ENCODE data around the gene PAX5. TPM values are rescaled to one million over a fixed set of nuclear protein-coding genes. Genes with fewer than 3 reads are reported as not detected.
A peak's percentile ranks its signal among the peaks of the same experiment; 100 is the strongest.

PAX5 gene
- total RNA-seq, 2 donors from 2014 or later: 0.52 TPM; not detected in 1

DNA sequence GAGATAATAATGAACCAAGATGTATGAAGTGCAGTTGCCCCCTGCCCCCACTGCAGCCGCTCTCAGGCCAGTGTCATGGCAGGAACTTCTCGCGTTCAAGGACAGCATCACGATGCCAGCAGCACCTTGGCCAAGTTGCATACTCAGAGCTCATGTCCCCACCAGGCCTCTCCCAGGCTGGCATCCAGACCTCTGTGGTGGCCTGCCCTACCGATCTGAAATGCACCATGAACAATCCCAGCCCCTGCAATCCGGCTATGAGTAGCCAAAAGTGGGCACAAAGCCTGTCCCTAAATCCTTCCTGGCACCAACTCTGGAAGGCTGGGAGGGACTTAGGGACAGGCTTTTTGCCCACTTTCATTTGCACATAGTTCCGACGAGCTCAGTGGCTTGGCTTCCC is 140.9 kb downstream of the PAX5 start:
- Histone ChIP-seq H3K4me3 (no peak overlapping the region), H3K27me3 (no peaks in the 10 kb centered on the region), H3K36me3 (replicated peaks in 1 of 2; ENCODE audit: insufficient read depth in 1 of 2, low read depth in 2 of 2) (no peaks in the 10 kb centered on the region), H3K4me1 (no peaks in the 10 kb centered on the region), H3K27ac (no peak overlapping the region), H3K9me3 (no peaks in the 10 kb centered on the region)
- DNase-seq (peak in 1 of 4 donors; percentile 36), ATAC-seq (no peak)
- intact Hi-C loops (cut with DNase I): no loop called here
- WGBS, 2 donors: 58 to 65% methylated on average over 8 of the region's 8 CpGs
- TF ChIP-seq POLR2A (IDR thresholded peaks at IDR 0.05): no peak
- TF ChIP-seq, protein P1, sequence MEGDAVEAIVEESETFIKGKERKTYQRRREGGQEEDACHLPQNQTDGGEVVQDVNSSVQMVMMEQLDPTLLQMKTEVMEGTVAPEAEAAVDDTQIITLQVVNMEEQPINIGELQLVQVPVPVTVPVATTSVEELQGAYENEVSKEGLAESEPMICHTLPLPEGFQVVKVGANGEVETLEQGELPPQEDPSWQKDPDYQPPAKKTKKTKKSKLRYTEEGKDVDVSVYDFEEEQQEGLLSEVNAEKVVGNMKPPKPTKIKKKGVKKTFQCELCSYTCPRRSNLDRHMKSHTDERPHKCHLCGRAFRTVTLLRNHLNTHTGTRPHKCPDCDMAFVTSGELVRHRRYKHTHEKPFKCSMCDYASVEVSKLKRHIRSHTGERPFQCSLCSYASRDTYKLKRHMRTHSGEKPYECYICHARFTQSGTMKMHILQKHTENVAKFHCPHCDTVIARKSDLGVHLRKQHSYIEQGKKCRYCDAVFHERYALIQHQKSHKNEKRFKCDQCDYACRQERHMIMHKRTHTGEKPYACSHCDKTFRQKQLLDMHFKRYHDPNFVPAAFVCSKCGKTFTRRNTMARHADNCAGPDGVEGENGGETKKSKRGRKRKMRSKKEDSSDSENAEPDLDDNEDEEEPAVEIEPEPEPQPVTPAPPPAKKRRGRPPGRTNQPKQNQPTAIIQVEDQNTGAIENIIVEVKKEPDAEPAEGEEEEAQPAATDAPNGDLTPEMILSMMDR (IDR thresholded peaks at IDR 0.05): no peak

DNA sequence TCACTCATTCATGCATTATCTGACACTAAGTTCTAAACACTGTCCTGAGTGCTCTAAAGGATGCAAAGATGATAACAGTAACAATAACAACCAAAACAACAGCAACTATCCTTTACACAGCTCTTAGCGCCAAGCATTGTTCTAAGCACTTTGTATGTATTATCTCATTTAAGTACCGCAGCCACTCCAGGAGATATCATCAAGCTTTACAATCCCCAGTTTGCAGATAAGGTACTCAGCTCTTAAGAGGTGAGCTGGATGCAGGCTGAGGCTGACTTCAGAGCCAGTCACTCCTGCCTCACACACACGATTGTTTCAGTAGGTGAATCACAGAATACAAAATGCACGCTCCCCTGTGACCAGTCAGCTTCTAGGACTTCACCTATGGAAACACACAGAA is 141.8 kb downstream of the PAX5 start:
- H3K27me3 ChIP-seq: no peaks in the 10 kb centered on the region
- DNase-seq (no peak), ATAC-seq (no peak)
- 62 to 75% methylated on average over 4 of the region's 4 CpGs for WGBS, 2 donors
- H3K27ac ChIP-seq: no peak overlapping the region
- TF ChIP-seq POLR2A (IDR thresholded peaks at IDR 0.05): no peak
- TF ChIP-seq, protein P1 (IDR thresholded peaks at IDR 0.05): no peak
- H3K4me3 ChIP-seq: no peak overlapping the region
- H3K9me3 ChIP-seq: no peaks in the 10 kb centered on the region
- no peaks in the 10 kb centered on the region for H3K36me3 ChIP-seq (replicated peaks in 1 of 2; ENCODE audit: insufficient read depth in 1 of 2, low read depth in 2 of 2)
- H3K4me1 ChIP-seq: no peaks in the 10 kb centered on the region
- intact Hi-C loops (cut with DNase I): no loop called here

DNA sequence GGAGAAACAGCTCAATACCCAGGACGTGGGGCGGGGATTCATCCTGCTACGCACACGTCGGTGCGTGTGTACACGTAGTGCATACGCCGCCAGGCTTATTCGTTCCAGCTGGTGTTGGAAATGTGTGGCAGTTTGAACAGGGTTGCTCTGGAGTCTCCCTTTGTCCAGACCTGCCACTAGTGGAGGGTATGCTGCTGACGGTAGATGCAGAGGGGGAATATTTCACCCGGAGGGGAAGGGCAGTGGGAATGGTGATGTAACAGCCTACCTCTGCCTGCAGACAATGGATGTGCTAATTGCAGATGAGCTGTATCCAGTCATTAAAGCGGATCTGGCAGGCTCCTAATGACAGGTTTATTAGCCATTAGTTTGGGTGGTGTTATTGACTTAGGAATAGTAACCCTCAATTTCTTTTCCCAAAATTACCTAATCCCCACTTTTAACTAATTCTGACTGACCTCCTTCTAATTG is 142.7 kb downstream of the PAX5 start:
- no peak for DNase-seq
- ATAC-seq: no peak
- H3K27ac ChIP-seq: no peak overlapping the region

DNA sequence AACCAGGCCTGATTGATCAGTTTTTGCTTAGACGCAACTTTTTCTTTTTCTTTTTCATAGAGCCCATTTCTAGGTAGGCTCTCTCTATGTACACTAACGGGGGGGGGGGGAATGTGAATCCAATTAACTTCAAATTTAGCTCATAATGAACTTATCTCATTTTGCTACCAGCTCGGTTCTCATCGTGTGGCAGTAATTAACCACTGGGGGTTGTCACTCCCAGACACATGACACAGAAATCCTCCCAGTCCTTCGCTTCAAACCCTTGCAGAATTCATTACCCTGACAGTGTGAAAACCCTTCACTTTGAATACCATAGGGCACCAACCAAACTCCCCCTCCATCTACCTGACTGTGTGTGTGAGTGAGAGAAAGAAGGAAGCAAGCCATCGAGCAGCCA is 144.2 kb downstream of the PAX5 start:
- TF ChIP-seq POLR2A (IDR thresholded peaks at IDR 0.05): no peak
- TF ChIP-seq, protein P1 (IDR thresholded peaks at IDR 0.05): no peak
- ATAC-seq: no peak
- intact Hi-C loops (cut with DNase I): no loop called here

More for the DNA sequence above, 142.7 kb downstream of the PAX5 start:
- Histone ChIP-seq H3K36me3 (replicated peaks in 1 of 2; ENCODE audit: insufficient read depth in 1 of 2, low read depth in 2 of 2) (no peaks in the 10 kb centered on the region), H3K4me3 (no peak overlapping the region), H3K9me3 (no peaks in the 10 kb centered on the region), H3K4me1 (no peaks in the 10 kb centered on the region), H3K27me3 (no peaks in the 10 kb centered on the region)
- intact Hi-C loops (cut with DNase I): no loop called here
- TF ChIP-seq POLR2A (IDR thresholded peaks at IDR 0.05): no peak
- TF ChIP-seq, protein P1 (IDR thresholded peaks at IDR 0.05): no peak
- 53 to 55% methylated on average over 13 of the region's 13 CpGs for WGBS, 2 donors

DNA sequence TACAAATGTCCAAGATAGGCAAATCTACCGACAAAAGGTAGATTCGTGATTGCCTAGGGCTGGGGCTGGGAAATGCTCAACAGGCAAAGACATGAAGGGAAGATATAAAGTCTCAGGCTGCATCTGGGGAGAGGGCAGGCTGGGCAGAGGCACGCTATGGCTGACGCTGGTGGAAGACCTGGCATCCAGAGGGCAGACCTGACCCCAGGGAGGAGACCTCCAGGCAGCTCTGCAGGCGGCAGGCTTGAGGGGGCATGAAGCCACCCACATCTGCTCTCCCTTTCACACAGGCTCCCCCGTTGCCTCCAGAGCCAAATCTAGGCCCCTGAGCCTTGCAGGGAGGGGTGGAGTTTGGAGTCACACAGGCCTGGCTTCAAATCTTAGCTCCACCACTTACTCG is 145.5 kb downstream of the PAX5 start:
- no peak for DNase-seq
- Histone ChIP-seq H3K27me3 (no peaks in the 10 kb centered on the region), H3K9me3 (no peaks in the 10 kb centered on the region), H3K36me3 (replicated peaks in 1 of 2; ENCODE audit: insufficient read depth in 1 of 2, low read depth in 2 of 2) (no peaks in the 10 kb centered on the region), H3K4me1 (no peaks in the 10 kb centered on the region), H3K4me3 (no peak overlapping the region), H3K27ac (no peak overlapping the region)
- intact Hi-C loops (cut with DNase I): no loop called here
- no peak for TF ChIP-seq POLR2A (IDR thresholded peaks at IDR 0.05)
- TF ChIP-seq, protein P1 (IDR thresholded peaks at IDR 0.05): no peak
- WGBS, 2 donors: 65 to 73% methylated on average over 7 of the region's 7 CpGs
- ATAC-seq: no peak

More for the DNA sequence above, 144.2 kb downstream of the PAX5 start:
- no peak overlapping the region for H3K27ac ChIP-seq
- no peaks in the 10 kb centered on the region for H3K36me3 ChIP-seq (replicated peaks in 1 of 2; ENCODE audit: insufficient read depth in 1 of 2, low read depth in 2 of 2)
- H3K4me3 ChIP-seq: no peak overlapping the region
- H3K27me3 ChIP-seq: no peaks in the 10 kb centered on the region
- no peaks in the 10 kb centered on the region for H3K4me1 ChIP-seq
- no peak for DNase-seq
- no peaks in the 10 kb centered on the region for H3K9me3 ChIP-seq
- WGBS, 2 donors: 49 to 59% methylated on average over 6 of the region's 6 CpGs
